ENCODE results near the gene PSMB11.

Gene PSMB11

GRCh38 chr14:23028799-23029198 lies 13.2 kb upstream of the PSMB11 start:
- Histone ChIP-seq H3K9me3 (ENCODE audit: insufficient read depth, low read length) (no peaks in the 10 kb centered on the region), H3K36me3 (replicated peaks; ENCODE audit: low read depth, low read length) (peaks cover 59% of the 10 kb centered on the region), H2AFZ (ENCODE audit: low read depth, low read length) (no peak overlapping the region), H3K79me2 (ENCODE audit: low read length) (peaks cover 37% of the 10 kb centered on the region), H3K27ac (ENCODE audit: low read length) (no peak overlapping the region), H3K4me2 (ENCODE audit: low read length) (no peak overlapping the region), H3K9ac (ENCODE audit: low read length) (no peak overlapping the region), H3K27me3 (ENCODE audit: low read depth, low read length) (no peaks in the 10 kb centered on the region), H4K20me1 (ENCODE audit: insufficient read depth, low read length) (no peaks in the 10 kb centered on the region), H3K4me3 (ENCODE audit: low read length) (no peak overlapping the region), H3K4me1 (ENCODE audit: low read length) (peaks cover 6% of the 10 kb centered on the region)
- no peak for TF ChIP-seq CTCF (IDR thresholded peaks at IDR 0.05; ENCODE audit: low read depth, low read length)
- TF ChIP-seq EZH2phosphoT487 (IDR thresholded peaks at IDR 0.05; ENCODE audit: low read depth), result no peak

- no peak for TF ChIP-seq CTCF (IDR thresholded peaks at IDR 0.05; ENCODE audit: low read depth, low read length)
- TF ChIP-seq EZH2phosphoT487 (IDR thresholded peaks at IDR 0.05; ENCODE audit: low read depth), result no peak
- H4K20me1 ChIP-seq (ENCODE audit: insufficient read depth, low read length), result no peaks in the 10 kb centered on the region
- peaks cover 46% of the 10 kb centered on the region for H3K79me2 ChIP-seq (ENCODE audit: low read length)
- no peak overlapping the region for H2AFZ ChIP-seq (ENCODE audit: low read depth, low read length)
- H3K9ac ChIP-seq (ENCODE audit: low read length), result no peak overlapping the region
- no peaks in the 10 kb centered on the region for H3K27me3 ChIP-seq (ENCODE audit: low read depth, low read length)
- peaks cover 42% of the 10 kb centered on the region for H3K36me3 ChIP-seq (replicated peaks; ENCODE audit: low read depth, low read length)
- no peak overlapping the region for H3K4me3 ChIP-seq (ENCODE audit: low read length)
- H3K9me3 ChIP-seq (ENCODE audit: insufficient read depth, low read length), result no peaks in the 10 kb centered on the region
- H3K4me1 ChIP-seq (ENCODE audit: low read length), result peaks cover 14% of the 10 kb centered on the region
- H3K27ac ChIP-seq (ENCODE audit: low read length), result no peak overlapping the region
- no peak overlapping the region for H3K4me2 ChIP-seq (ENCODE audit: low read length)
These were observed 11.1 kb upstream of the PSMB11 start for GRCh38 chr14:23030936-23031335.

- no peak overlapping the region for H2AFZ ChIP-seq (ENCODE audit: low read depth, low read length)
- H3K27me3 ChIP-seq (ENCODE audit: low read depth, low read length), result no peaks in the 10 kb centered on the region
- peaks cover 14% of the 10 kb centered on the region for H3K4me1 ChIP-seq (ENCODE audit: low read length)
- no peaks in the 10 kb centered on the region for H4K20me1 ChIP-seq (ENCODE audit: insufficient read depth, low read length)
- TF ChIP-seq EZH2phosphoT487 (IDR thresholded peaks at IDR 0.05; ENCODE audit: low read depth) (no peak), CTCF (IDR thresholded peaks at IDR 0.05; ENCODE audit: low read depth, low read length) (no peak)
- no peaks in the 10 kb centered on the region for H3K9me3 ChIP-seq (ENCODE audit: insufficient read depth, low read length)
- no peak overlapping the region for H3K27ac ChIP-seq (ENCODE audit: low read length)
- no peak overlapping the region for H3K9ac ChIP-seq (ENCODE audit: low read length)
- H3K36me3 ChIP-seq (replicated peaks; ENCODE audit: low read depth, low read length), result peaks cover 32% of the 10 kb centered on the region
- peak overlapping the region; percentile 63 for H3K4me2 ChIP-seq (ENCODE audit: low read length)
- peak overlapping the region; percentile 88 for H3K4me3 ChIP-seq (ENCODE audit: low read length)
- H3K79me2 ChIP-seq (ENCODE audit: low read length), result peaks cover 43% of the 10 kb centered on the region
These were observed 8.7 kb upstream of the PSMB11 start for GRCh38 chr14:23033251-23033727.

- peaks cover 14% of the 10 kb centered on the region for H3K4me1 ChIP-seq (ENCODE audit: low read length)
- TF ChIP-seq CTCF (IDR thresholded peaks at IDR 0.05; ENCODE audit: low read depth, low read length) (no peak), EZH2phosphoT487 (IDR thresholded peaks at IDR 0.05; ENCODE audit: low read depth) (no peak)
- peak overlapping the region; percentile 86 for H3K27ac ChIP-seq (ENCODE audit: low read length)
- peak overlapping the region; percentile 90 for H3K9ac ChIP-seq (ENCODE audit: low read length)
- H3K4me2 ChIP-seq (ENCODE audit: low read length), result peak overlapping the region; percentile 63
- H4K20me1 ChIP-seq (ENCODE audit: insufficient read depth, low read length), result no peaks in the 10 kb centered on the region
- H3K79me2 ChIP-seq (ENCODE audit: low read length), result peaks cover 38% of the 10 kb centered on the region
- no peaks in the 10 kb centered on the region for H3K27me3 ChIP-seq (ENCODE audit: low read depth, low read length)
- H2AFZ ChIP-seq (ENCODE audit: low read depth, low read length), result 0 out of 2 replicates have a peak overlapping the region, but pooled peaks have one; percentile 48
- H3K9me3 ChIP-seq (ENCODE audit: insufficient read depth, low read length), result no peaks in the 10 kb centered on the region
- peaks cover 28% of the 10 kb centered on the region for H3K36me3 ChIP-seq (replicated peaks; ENCODE audit: low read depth, low read length)
- H3K4me3 ChIP-seq (ENCODE audit: low read length), result peak overlapping the region; percentile 88
These were observed 8.1 kb upstream of the PSMB11 start for GRCh38 chr14:23033801-23034497.
